Suppressor macrophage treated with lipopolysaccharide for 4 hours (primary cell): ENCODE results near the gene APCDD1.
A peak's percentile ranks its signal among the peaks of the same experiment; 100 is the strongest.
"Not testable (repeated sequence)": the region's sequence is repeated elsewhere in the genome, so short reads cannot be mapped to it uniquely, and the experiment has no call there.

Experiments used
- DNase-seq: peaks from one replicate; pipeline ENCODE4 v3.0.0-alpha.2; 2020

The APCDD1 gene

DNA sequence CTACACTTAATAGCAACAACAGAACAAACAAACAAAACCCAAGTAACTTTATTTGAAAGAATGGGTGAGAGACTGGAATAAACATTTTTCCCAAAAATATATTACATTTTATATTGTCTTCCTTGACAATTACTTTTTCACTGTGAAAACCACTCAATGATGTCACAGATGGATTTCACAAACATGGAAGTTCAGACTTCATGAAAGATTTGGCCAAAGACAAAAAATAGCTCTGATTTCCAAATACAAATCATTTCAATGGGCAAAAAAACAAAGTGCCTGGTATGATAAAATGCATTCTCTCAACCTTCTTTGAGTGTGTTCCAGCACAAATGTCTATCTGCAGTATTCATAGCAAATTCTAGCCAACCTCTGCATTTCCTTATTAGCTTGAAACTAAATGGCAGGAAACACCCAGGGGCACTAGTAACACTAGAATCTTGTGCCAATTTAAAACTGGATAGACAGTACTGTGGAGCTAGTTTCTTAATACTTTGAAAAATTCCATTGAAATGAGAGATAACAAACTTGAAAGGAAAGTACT, 42.8 kb downstream of the APCDD1 start:
- DNase-seq, result peak; percentile 41

DNA sequence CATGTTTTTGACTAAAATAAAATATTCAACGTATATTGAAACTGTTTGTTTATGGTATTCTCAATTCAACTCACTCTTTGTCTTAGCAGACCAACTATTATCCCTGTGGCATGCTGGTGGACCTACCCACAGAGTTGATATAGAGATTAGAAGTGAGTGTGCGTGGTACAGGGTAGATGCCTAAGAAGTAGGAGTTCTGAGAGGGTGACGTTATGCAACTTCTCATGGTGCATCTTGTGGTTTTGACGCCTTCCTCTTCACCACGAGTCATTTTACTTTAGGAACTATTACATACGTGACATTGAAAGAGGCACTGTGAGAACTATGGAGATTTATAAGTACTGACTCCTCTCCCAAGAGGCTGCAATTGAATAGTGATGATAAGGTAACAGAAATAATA, 44.8 kb downstream of the APCDD1 start:
- DNase-seq, result peak; percentile 81

- DNase-seq, result no peak
Observed at GRCh38 chr18:10500038-10500437, 45.6 kb downstream of the APCDD1 start.

- no peak for DNase-seq
Observed at GRCh38 chr18:10504723-10505122, 50.3 kb downstream of the APCDD1 start.

DNA sequence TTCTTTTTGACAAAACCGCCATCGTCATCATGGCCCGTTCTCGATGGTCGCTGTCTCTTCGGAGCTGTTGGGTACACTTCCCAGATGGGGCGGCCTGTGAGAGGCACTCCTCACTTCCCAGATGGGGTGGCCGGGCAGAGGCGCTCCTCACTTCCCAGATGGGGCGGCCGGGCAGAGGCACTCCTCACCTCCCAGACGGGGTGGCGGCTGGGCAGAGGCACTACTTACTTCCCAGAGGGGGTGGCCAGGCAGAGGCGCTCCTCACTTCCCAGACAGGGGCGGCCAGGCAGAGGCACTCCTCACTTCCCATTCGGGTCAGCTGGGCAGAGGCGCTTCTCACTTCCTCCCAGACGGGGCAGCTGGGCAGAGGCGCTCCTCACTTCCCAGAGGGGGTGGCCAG, 51.5 kb downstream of the APCDD1 start:
- not testable (repeated sequence) for DNase-seq

DNA sequence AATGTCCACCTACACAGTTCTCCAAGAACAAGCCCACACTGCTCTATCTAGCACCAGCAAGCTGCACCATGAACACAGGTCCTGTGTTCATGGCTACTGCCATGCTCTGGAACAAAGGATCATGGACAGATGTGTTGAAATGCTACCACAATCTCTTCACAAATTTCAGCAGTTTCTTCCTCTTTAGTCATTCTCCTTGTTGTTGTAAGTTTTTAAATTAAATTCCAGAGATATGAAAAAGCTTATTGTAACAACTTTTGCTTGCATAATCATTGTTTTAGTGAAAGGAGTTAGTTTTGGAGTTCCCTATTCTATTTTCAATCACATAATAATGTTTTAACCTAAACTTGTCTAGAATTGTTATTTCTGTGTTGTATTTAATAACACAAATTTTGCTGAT, 54.2 kb downstream of the APCDD1 start:
- peak; percentile 25 for DNase-seq

- no peak for DNase-seq
Observed at GRCh38 chr18:10511236-10511635, 56.8 kb downstream of the APCDD1 start.

DNA sequence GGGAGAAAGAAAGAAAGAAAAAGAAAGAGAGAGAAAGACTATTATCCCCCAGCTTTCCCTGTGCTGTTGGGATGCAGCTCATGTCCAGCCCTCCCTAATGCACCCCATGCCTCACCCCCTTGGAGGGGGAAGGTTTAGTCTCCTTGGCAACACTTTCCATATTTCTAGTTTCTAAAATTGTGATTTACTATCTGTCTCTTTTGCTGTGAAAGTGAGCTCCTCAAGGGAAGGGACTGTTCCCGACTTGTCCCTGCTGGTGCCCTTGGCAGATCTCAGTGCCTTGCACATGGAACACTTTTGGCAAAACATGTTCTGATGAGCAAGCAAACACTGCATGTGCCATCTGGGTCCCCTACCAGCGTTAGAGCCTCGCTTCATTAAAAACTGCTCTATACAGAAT, 59.6 kb downstream of the APCDD1 start:
- no peak for DNase-seq

- DNase-seq, result no peak
Observed at GRCh38 chr18:10514601-10515000, 60.2 kb downstream of the APCDD1 start.

DNA sequence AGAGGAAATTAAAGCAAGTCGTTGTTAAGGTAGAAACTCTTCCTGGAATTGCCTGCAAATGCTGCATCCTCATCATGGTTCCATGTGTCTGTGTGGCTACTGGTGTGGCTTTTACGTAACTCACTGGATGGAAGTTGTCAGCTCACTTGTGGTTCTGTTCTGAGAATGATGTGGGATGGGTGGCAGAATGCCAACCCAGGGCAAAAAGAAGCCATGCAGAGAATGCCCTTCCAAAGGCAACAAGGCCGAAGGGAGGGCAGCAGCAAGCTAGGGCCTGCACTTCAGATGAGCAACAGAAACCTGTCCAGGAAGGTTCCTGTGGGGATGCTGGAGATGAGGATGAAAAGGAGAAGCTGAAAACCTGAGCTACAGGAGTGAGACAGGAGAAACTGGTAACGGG, 61.0 kb downstream of the APCDD1 start:
- peak; percentile 24 for DNase-seq

DNA sequence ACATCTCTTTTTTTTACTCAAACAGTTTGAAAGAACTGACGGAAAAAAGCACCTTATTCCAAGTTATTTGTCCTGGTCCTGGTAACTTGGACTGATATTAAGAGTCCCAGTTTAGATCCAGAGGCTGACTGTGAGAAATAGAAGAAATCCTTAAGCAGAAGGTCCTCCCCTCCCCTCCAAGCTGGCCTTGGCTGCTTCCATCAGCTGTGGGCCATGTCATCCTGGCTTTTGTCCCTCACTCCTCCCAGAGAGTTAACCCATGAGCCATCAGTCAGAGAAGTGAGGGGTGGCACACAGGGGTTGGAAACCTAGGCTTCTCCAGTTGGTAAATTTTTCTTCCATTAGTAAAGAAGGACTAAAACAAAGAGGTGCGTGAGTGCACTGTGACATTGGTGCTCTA, 61.6 kb downstream of the APCDD1 start:
- DNase-seq, result no peak

DNA sequence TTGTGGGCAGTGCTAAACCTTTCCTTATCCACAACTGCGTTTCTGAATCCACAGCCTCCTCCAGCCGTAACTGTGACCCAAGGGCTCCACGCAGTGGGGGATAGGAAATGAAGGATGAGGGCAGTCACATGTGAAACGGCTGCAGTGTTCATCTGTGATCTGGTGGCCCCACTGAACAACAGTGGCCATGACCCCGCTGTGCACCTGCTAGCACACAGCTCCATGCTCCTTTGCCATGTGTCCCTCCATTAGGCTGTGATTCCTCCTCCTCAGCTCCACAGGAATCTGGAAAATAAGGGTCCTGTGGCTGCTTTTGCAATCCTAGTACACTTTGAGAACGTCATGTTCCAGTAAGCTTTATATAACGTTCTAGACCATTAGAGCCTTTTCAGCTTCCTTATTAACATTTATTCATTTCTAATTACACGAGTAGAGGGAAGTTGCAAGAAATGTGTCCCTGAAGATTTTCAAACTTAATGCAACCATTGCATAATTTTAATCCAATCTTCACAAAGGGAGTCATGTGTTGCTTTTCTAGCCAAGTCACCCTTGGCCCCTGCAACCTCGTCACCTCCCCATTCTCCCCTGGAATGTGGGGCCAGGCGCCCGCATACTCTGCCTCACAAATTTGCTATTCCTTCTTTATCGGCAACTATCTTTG, 64.3 kb downstream of the APCDD1 start:
- peak; percentile 49 for DNase-seq

DNA sequence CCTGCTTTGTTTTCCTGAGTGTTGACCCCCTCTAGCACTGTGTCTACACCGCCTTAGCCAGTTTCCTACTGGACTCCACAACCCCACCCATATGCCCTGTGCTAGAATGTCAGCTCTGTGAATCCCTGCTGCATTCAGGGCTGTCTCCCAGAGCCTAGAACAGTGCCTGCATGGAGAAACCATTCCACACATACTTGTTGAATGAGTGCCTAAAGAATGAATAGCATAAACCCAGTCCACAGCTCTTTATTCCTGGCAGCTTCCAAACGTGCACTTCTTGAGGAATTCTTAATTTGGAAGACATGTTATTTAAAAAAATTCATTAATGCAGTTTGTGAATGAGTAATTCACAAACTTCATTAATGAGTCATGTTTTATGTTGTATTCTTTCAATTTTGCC, 64.9 kb downstream of the APCDD1 start:
- DNase-seq, result no peak

DNA sequence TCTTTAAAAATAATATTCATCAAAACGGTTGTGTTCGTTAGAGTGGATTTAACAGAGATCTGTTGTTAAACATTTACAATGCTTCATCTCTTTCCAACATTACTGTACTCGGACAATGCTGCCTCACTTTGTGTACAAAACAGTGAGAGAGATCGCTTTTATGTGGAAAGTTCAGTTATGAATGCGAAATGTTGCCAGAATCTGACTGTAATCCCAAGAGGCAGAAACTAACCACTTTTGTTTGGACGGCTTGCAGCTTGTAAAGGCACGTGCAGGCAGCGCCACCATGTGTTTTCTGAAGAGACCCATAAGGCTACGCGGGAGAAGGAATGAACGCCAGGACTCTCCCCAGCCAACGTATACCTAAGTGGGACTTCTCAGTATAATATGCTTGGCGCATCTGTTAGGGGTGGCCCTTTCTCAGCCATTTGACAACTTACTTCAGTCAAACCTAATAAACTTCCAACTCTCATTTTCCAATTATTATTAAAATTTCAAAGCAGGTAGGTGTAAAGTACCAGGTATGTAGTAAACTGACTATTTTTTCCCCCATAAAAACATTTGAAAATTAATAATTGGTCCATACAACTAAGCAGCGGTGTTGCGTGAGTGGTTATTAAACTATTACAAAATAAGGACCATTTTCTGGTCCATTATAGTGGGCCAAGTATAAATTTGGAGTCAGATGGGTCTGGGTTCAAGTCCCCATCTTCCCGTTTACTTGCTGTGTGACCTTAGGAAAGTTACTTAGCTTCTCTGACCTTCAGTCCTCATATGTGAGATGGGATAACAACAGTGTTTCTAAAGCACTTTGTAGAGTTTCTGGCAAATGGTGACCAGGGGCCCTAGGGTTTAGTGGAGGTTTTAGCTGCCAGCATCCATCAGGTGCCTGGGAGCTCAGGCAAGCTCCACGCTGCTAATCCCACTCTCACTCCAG, 65.8 kb downstream of the APCDD1 start:
- peak; percentile 86 for DNase-seq

GRCh38 chr18:10521566-10521965, 67.1 kb downstream of the APCDD1 start:
- no peak for DNase-seq

- no peak for DNase-seq
Observed at GRCh38 chr18:10522574-10522973, 68.1 kb downstream of the APCDD1 start.

GRCh38 chr18:10523544-10523943, 69.1 kb downstream of the APCDD1 start:
- DNase-seq, result no peak

GRCh38 chr18:10524507-10525370, 70.3 kb downstream of the APCDD1 start:
- DNase-seq, result peak; percentile 68

- DNase-seq, result no peak
Observed at GRCh38 chr18:10525371-10525691, 70.9 kb downstream of the APCDD1 start.

DNA sequence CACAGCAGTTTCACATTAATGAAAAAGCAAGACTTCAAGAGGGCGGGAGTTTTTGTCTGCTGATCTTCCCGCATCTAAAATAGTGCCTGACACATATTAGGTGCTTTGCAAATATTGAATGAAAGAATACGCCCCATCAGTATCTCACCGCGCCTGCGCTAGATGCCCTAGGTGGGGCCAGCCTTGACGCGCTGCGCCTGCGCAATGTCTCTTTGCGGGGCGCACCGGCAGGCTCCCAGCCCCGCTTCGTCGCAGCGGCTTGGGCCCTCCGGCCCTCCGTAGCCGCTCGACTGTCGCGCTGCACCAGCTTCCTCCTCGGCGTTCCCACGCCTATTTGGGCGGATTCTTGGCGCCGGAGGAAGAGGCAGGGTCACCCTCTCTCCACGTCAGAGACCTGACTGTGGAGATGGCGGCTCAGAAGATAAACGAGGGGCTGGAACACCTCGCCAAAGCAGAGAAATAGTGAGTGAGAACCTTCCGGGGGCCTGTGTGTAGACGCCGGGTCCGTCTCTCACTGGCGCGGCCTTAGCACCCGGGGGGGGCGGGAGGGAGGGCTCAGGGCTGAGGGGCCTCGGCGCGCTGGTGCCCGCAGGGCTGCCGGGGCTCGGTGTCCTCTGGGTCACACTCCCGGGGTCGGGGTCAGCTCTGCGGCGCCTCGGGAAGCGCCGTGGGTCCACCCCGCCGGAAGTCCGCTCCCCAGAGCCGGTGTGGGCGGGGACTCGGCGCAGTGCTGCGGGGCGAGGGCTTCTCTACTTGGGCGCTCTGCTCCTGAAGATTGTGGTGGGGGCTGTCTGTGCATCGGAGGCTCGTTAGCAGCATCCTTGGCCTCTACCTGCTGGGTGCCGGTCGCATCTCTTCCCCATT, 71.5 kb downstream of the APCDD1 start, which contains the start of gene NAPG:
Gene NAPG, plus strand, starts transcription at position 331 of the 864 bp plus-strand sequence. Its CDS starts 76 bp downstream, at position 407.
- peak; percentile 97 for DNase-seq

DNA sequence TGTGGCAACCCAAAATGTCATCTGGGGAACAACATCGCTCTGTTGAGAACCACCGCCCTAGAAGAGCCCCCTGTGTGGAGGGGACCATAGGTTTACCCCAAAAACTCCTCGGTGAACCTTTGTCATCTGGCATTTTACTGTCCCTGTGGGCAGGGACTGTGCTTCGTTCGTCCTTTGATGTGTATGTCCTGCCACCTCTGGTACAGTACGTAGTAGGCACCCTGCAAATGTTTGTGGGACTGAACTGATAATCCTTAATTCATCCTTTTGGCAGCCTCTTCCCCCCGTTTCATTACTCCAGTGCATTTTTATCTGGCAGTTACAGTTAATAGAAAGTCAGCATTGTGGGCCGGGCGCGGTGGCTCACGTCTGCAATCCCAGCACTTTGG, 72.1 kb downstream of the APCDD1 start:
- peak; percentile 5 for DNase-seq

DNA sequence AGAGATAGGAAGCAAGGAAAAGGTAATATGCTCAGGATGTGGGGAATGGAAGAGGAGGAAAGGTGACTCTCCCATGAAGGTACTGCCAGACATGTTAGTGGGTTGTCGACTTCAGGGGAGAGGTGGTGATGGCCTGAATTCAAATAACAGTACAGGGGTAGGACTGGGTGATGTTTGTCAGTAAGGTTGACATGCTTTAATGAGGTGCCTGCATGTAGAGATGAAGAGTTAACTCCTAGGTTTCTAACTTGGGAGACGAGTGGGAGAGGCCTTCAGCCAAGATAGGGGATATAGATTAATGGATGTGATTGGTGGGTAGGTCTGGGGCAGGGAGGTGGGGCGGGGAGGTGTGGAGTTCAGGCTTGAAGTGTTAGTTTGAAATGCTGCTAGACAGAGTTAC, 74.0 kb downstream of the APCDD1 start:
- no peak for DNase-seq
